PC-3 (cell line): ENCODE measurements around the gene RNF121. TPM values are rescaled to one million over a fixed set of nuclear protein-coding genes. Genes with fewer than 3 reads are reported as not detected.

Experiments
- ATAC-seq: fragments of 200-7000 bp; cut with Tn5 transposase; 2 replicates; pipeline ENCODE4 v1.9.1; 2020; ENCODE audit warnings: mild to moderate bottlenecking, moderate library complexity
- BruUV-seq: library from RNA; stranded (reverse); fragments of 400-500 nt; replicated peaks from 2 replicates; lab custom pipeline; 2021; lab: Mats Ljungman, UMichigan
- CTCF ChIA-PET: fragments of 300-600 bp; sonication (Branson Sonifier 250); formaldehyde crosslinking; loops from one replicate; lab custom pipeline; 2022; ENCODE audit warnings: antibody characterized with exemption; lab: Charles Lee
- POLR2A ChIA-PET: fragments of 300-600 bp; sonication (Branson Sonifier 250); formaldehyde crosslinking; loops from one replicate; lab custom pipeline; 2022; ENCODE audit warnings: antibody characterized with exemption; ENCODE audit not compliant: unreplicated experiment; lab: Charles Lee
- DNase-seq: peaks from one replicate; pipeline ENCODE4 v3.0.0-alpha.2; 2015
- H2AFZ ChIP-seq: fragments of 300-600 bp; sonication (generic); 2 replicates; pipeline ENCODE4 v1.6.0; 2016; ENCODE audit warnings: antibody characterized with exemption, low read length
- H3F3A ChIP-seq: fragments of 300-600 bp; sonication (generic); one replicate; pipeline ENCODE4 v1.6.0; 2017; ENCODE audit warnings: antibody characterized with exemption, low read length, control low read depth, mild to moderate bottlenecking; ENCODE audit not compliant: unreplicated experiment
- H3K27ac ChIP-seq: fragments of 300-600 bp; sonication (generic); 2 replicates; pipeline ENCODE4 v1.5.1; 2016; ENCODE audit warnings: mild to moderate bottlenecking, low read length
- H3K27me3 ChIP-seq: fragments of 300-600 bp; sonication (generic); 2 replicates; pipeline ENCODE4 v1.6.1; 2016; ENCODE audit warnings: low read length, mixed read lengths
- H3K36me3 ChIP-seq: fragments of 300-600 bp; sonication (generic); 2 replicates; pipeline ENCODE4 v1.6.1; 2016; ENCODE audit warnings: low read depth, mixed run types, low read length, mixed read lengths
- H3K4me1 ChIP-seq: fragments of 300-600 bp; sonication (generic); 2 replicates; pipeline ENCODE4 v1.5.1; 2016; ENCODE audit warnings: low read length; ENCODE audit not compliant: insufficient read depth
- H3K4me2 ChIP-seq: fragments of 300-600 bp; sonication (generic); 2 replicates; pipeline ENCODE4 v1.6.0; 2016; ENCODE audit warnings: low read length
- H3K4me3 ChIP-seq: fragments of 300-600 bp; sonication (generic); 2 replicates; pipeline ENCODE4 v1.5.1; 2016; ENCODE audit warnings: mild to moderate bottlenecking, low read length, mixed read lengths
- H3K79me2 ChIP-seq: fragments of 300-600 bp; sonication (generic); 2 replicates; pipeline ENCODE4 v1.6.1; 2017; ENCODE audit warnings: low read length, mixed read lengths
- H3K9ac ChIP-seq: fragments of 300-600 bp; sonication (generic); 2 replicates; pipeline ENCODE4 v1.6.0; 2016; ENCODE audit warnings: mild to moderate bottlenecking, low read length
- H3K9me2 ChIP-seq: fragments of 300-600 bp; sonication (generic); replicated peaks from 2 replicates; pipeline ENCODE4 v1.6.1; 2016; ENCODE audit warnings: mixed run types, low read length, mixed read lengths
- H3K9me3 ChIP-seq: fragments of 300-600 bp; sonication (generic); 2 replicates; pipeline ENCODE4 v1.6.1; 2016; ENCODE audit warnings: low read length, mixed read lengths
- H4K20me1 ChIP-seq: fragments of 300-600 bp; sonication (generic); 2 replicates; pipeline ENCODE4 v1.6.1; 2016; ENCODE audit warnings: low read length, mixed read lengths
- CTCF ChIP-seq: fragments of 300-600 bp; sonication (generic); conservative IDR thresholded peaks from 2 replicates; pipeline ENCODE4 v1.5.1; 2017; ENCODE audit warnings: antibody characterized with exemption, low read depth, mild to moderate bottlenecking, low read length
- EZH2 ChIP-seq: fragments of 300-600 bp; sonication (generic); IDR thresholded peaks from one replicate; pipeline ENCODE4 v1.6.1; 2017; ENCODE audit warnings: antibody characterized with exemption, mild to moderate bottlenecking, low read length; ENCODE audit not compliant: unreplicated experiment
- EZH2phosphoT487 ChIP-seq: fragments of 300-600 bp; sonication (generic); IDR thresholded peaks from 2 replicates; pipeline ENCODE4 v1.6.1; 2018; ENCODE audit warnings: mild to moderate bottlenecking, antibody characterized with exemption, low read length, borderline replicate concordance
- intact Hi-C: fragments of 100-400 bp; cut with micrococcal nuclease; formaldehyde crosslinking; loops from 2 replicates; pipeline ENCODE4 v1.9.0; 2023
- total RNA-seq: library from RNA; depleted of rRNA; stranded (reverse); fragments of >200 nt; gene quantifications from 2 replicates; pipeline ENCODE4 v1.2.3, GENCODE V29; 2014

Gene RNF121
- total RNA-seq, 1 experiment from 2014 or later, result 40.2 TPM

- CTCF ChIA-PET, result no interaction called here
- Histone ChIP-seq H3K79me2 (no peaks in the 10 kb centered on the region), H3K4me3 (no peak overlapping the region), H3K9me3 (no peaks in the 10 kb centered on the region), H3K4me1 (no peaks in the 10 kb centered on the region), H3K36me3 (peaks cover 24% of the 10 kb centered on the region), H3K27ac (no peak overlapping the region), H3K9me2 (no peaks in the 10 kb centered on the region), H3F3A (no peaks in the 10 kb centered on the region), H3K9ac (no peak overlapping the region), H4K20me1 (no peaks in the 10 kb centered on the region), H3K4me2 (no peak overlapping the region), H2AFZ (no peak overlapping the region), H3K27me3 (no peaks in the 10 kb centered on the region)
- TF ChIP-seq EZH2phosphoT487 (no peak), EZH2 (no peak), CTCF (no peak)
- BruUV-seq, result no TSS peak
- intact Hi-C loops, result no loop called here
- POLR2A ChIA-PET, result no interaction called here
- ATAC-seq (no peak), DNase-seq (no peak)
Measured at GRCh38 chr11:71999798-72000197, 71.0 kb downstream of the RNF121 start.

- ATAC-seq (no peak), DNase-seq (no peak)
- TF ChIP-seq EZH2phosphoT487 (no peak), EZH2 (no peak), CTCF (no peak)
- H3K4me3 ChIP-seq, result no peak overlapping the region
- no peak overlapping the region for H2AFZ ChIP-seq
- POLR2A ChIA-PET, result no interaction called here
- CTCF ChIA-PET, result no interaction called here
- no peaks in the 10 kb centered on the region for H3K9me3 ChIP-seq
- H3K27me3 ChIP-seq, result no peaks in the 10 kb centered on the region
- H3K9ac ChIP-seq, result no peak overlapping the region
- H3K27ac ChIP-seq, result no peak overlapping the region
- H4K20me1 ChIP-seq, result 0 out of 2 replicates have a peak, but pooled peaks cover 4% of the 10 kb centered on the region
- no peak overlapping the region for H3K4me2 ChIP-seq
- intact Hi-C loops, result no loop called here
- peaks cover 29% of the 10 kb centered on the region for H3K36me3 ChIP-seq
- H3K79me2 ChIP-seq, result no peaks in the 10 kb centered on the region
- no peaks in the 10 kb centered on the region for H3K4me1 ChIP-seq
- no TSS peak for BruUV-seq
- peaks cover 5% of the 10 kb centered on the region for H3F3A ChIP-seq
- H3K9me2 ChIP-seq, result no peaks in the 10 kb centered on the region
Measured at GRCh38 chr11:72000202-72000867, 71.5 kb downstream of the RNF121 start.

GRCh38 chr11:72001285-72001684 is 72.4 kb downstream of the RNF121 start:
- BruUV-seq, result no TSS peak
- ChIA-PET POLR2A (no interaction called here), CTCF (no interaction called here)
- no peaks in the 10 kb centered on the region for H3K9me2 ChIP-seq
- H3K4me2 ChIP-seq, result no peak overlapping the region
- no peaks in the 10 kb centered on the region for H3K27me3 ChIP-seq
- 0 out of 2 replicates have a peak, but pooled peaks cover 5% of the 10 kb centered on the region for H4K20me1 ChIP-seq
- no peak for DNase-seq
- no peaks in the 10 kb centered on the region for H3K79me2 ChIP-seq
- H3K9me3 ChIP-seq, result no peaks in the 10 kb centered on the region
- ATAC-seq, result no peak
- peaks cover 38% of the 10 kb centered on the region for H3K36me3 ChIP-seq
- no peaks in the 10 kb centered on the region for H3K4me1 ChIP-seq
- no peak overlapping the region for H3K4me3 ChIP-seq
- no peak overlapping the region for H3K27ac ChIP-seq
- H2AFZ ChIP-seq, result no peak overlapping the region
- no peak for TF ChIP-seq EZH2phosphoT487
- no peak for TF ChIP-seq CTCF
- no peak for TF ChIP-seq EZH2
- H3F3A ChIP-seq, result peaks cover 6% of the 10 kb centered on the region
- intact Hi-C loops, result no loop called here
- H3K9ac ChIP-seq, result no peak overlapping the region
